HCT116 (cell line): Measurements from ENCODE around the gene SLC31A1. TPM values are rescaled to one million over a fixed set of nuclear protein-coding genes. Genes with fewer than 3 reads are reported as not detected.
"Not testable (repeated sequence)": the region's sequence is repeated elsewhere in the genome, so short reads cannot be mapped to it uniquely, and the experiment has no call there.

ENCODE experiments used
- ATAC-seq: fragments of 200-7000 bp; cut with Tn5 transposase; 2 replicates; pipeline ENCODE4 v1.9.1; 2020; ENCODE audit warnings: mild to moderate bottlenecking, moderate library complexity
- BruUV-seq: library from RNA; stranded (reverse); fragments of 400-500 nt; replicated peaks from 2 replicates; lab custom pipeline; 2021; lab: Mats Ljungman, UMichigan
- CTCF ChIA-PET: fragments of 300-600 bp; sonication (Branson Sonifier 250); formaldehyde crosslinking; loops from one replicate; lab custom pipeline; 2021; ENCODE audit warnings: antibody characterized with exemption; lab: Charles Lee
- POLR2A ChIA-PET: fragments of 300-600, 350-600 bp; sonication (Branson Sonifier 250); formaldehyde crosslinking; loops from one replicate; lab custom pipeline; 2021; ENCODE audit warnings: antibody characterized with exemption; lab: Charles Lee
- RAD21 ChIA-PET, 2 experiments: fragments of 300-600 bp; sonication (Branson Sonifier 250); formaldehyde crosslinking; loops; one replicate each; lab custom pipeline; 2023; ENCODE audit warnings: low total read pairs in 2 of 2; ENCODE audit not compliant: uncharacterized antibody in 2 of 2, unreplicated experiment in 2 of 2, low non-redundant PET in 1 of 2; lab: Charles Lee
- DNase-seq: peaks from one replicate; pipeline ENCODE4 v3.0.0-alpha.2; 2010; ENCODE audit warnings: low read depth, low spot score
- H2AFZ ChIP-seq: fragments of 200-600 bp; shearing (Covaris generic), sonication (generic); 2 replicates; pipeline ENCODE4 v1.6.1; 2017; ENCODE audit warnings: low read depth, mixed run types, mixed read lengths, antibody characterized with exemption, low read length; ENCODE audit not compliant: poor library complexity, severe bottlenecking
- H3K27ac ChIP-seq: 2 replicates; pipeline ENCODE4 v1.5.1; 2012; ENCODE audit warnings: low read depth, low read length
- H3K27me3 ChIP-seq: fragments of 200-600 bp; sonication (generic); 2 replicates; pipeline ENCODE4 v1.6.1; 2016; ENCODE audit warnings: mixed run types, low read length, mixed read lengths; ENCODE audit not compliant: insufficient read depth
- H3K36me3 ChIP-seq, 2 experiments: fragments of 200-500 bp in 1 of 2; fragments of 200-600 bp in 1 of 2; sonication (Bioruptor generic) in 1 of 2; sonication (generic) in 1 of 2; 2 replicates each; pipeline versions ENCODE4 v1.5.1 to v1.6.1; 2014 to 2016; ENCODE audit warnings: low read length in 2 of 2, inconsistent platforms in 1 of 2, mixed read lengths in 1 of 2, mixed run types in 1 of 2; ENCODE audit not compliant: insufficient read depth in 2 of 2, control insufficient read depth in 1 of 2
- H3K4me1 ChIP-seq, 2 experiments: fragments of 200-600 bp in 1 of 2; sonication (generic) in 1 of 2; 2 replicates each; pipeline versions ENCODE4 v1.5.1 to v1.6.1; 2012 to 2017; ENCODE audit warnings: low read length in 2 of 2, inconsistent platforms in 1 of 2, mild to moderate bottlenecking in 1 of 2, mixed read lengths in 1 of 2, mixed run types in 1 of 2, moderate library complexity in 1 of 2; ENCODE audit not compliant: insufficient read depth in 2 of 2, control insufficient read depth in 1 of 2
- H3K4me2 ChIP-seq: fragments of 200-600 bp; sonication (generic); 2 replicates; pipeline ENCODE4 v1.6.1; 2017; ENCODE audit warnings: mixed run types, low read length, mixed read lengths
- H3K4me3 ChIP-seq, 2 experiments: fragments of 200-600 bp in 1 of 2; sonication (generic) in 1 of 2; replicated peaks in 1 of 2; 2 replicates each; pipeline ENCODE4 v1.5.1; 2011 to 2016; ENCODE audit warnings: low read length in 2 of 2, control low read depth in 1 of 2, low read depth in 1 of 2, mild to moderate bottlenecking in 1 of 2, mixed read lengths in 1 of 2, mixed run types in 1 of 2
- H3K79me2 ChIP-seq: fragments of 200-600 bp; sonication (generic); 2 replicates; pipeline ENCODE4 v1.6.1; 2017; ENCODE audit warnings: mild to moderate bottlenecking, mixed run types, low read length, moderate library complexity, mixed read lengths; ENCODE audit not compliant: insufficient read depth
- H3K9ac ChIP-seq: fragments of 200-600 bp; sonication (generic); 2 replicates; pipeline ENCODE4 v1.6.1; 2016; ENCODE audit warnings: low read length, mixed read lengths
- H3K9me2 ChIP-seq: fragments of 200-600 bp; sonication (generic), shearing (Covaris generic); 2 replicates; pipeline ENCODE4 v1.6.1; 2017; ENCODE audit warnings: mixed run types, mild to moderate bottlenecking, moderate library complexity; ENCODE audit not compliant: insufficient read depth
- H3K9me3 ChIP-seq, 2 experiments: fragments of 200-500 bp in 1 of 2; fragments of 200-600 bp in 1 of 2; sonication (Bioruptor generic) in 1 of 2; sonication (generic) in 1 of 2; 2 replicates each; pipeline ENCODE4 v1.6.1; 2014 to 2017; ENCODE audit warnings: low read length in 2 of 2, mixed read lengths in 2 of 2, inconsistent platforms in 1 of 2, low read depth in 1 of 2, mild to moderate bottlenecking in 1 of 2, mixed run types in 1 of 2, moderate library complexity in 1 of 2; ENCODE audit not compliant: control insufficient read depth in 1 of 2, insufficient read depth in 1 of 2
- H4K20me1 ChIP-seq: fragments of 200-600 bp; sonication (generic), shearing (Covaris generic); 2 replicates; pipeline ENCODE4 v1.6.1; 2017; ENCODE audit warnings: mixed run types, mild to moderate bottlenecking, moderate library complexity; ENCODE audit not compliant: insufficient read depth
- ATF3 ChIP-seq: IDR thresholded peaks from 2 replicates; pipeline ENCODE4 v1.6.1; 2012
- CEBPB ChIP-seq: IDR thresholded peaks from 2 replicates; pipeline ENCODE4 v1.6.1; 2012; ENCODE audit warnings: low read depth
- ELF1 ChIP-seq: IDR thresholded peaks from 2 replicates; pipeline ENCODE4 v1.6.1; 2012; ENCODE audit warnings: low read depth, borderline replicate concordance
- EZH2 ChIP-seq: fragments of 200-600 bp; sonication (generic); IDR thresholded peaks from 2 replicates; pipeline ENCODE4 v1.6.1; 2017; ENCODE audit warnings: antibody characterized with exemption, mixed run types
- JUND ChIP-seq: IDR thresholded peaks from 2 replicates; pipeline ENCODE4 v1.6.1; 2012
- MAX ChIP-seq: IDR thresholded peaks from 2 replicates; pipeline ENCODE4 v1.6.1; 2012
- POLR2AphosphoS5 ChIP-seq: IDR thresholded peaks from 2 replicates; pipeline ENCODE4 v1.6.1; 2011; ENCODE audit warnings: mild to moderate bottlenecking, low read depth, low read length, moderate library complexity
- RAD21 ChIP-seq: IDR thresholded peaks from 2 replicates; pipeline ENCODE4 v1.6.1; 2012; ENCODE audit warnings: low read depth, mild to moderate bottlenecking
- ZBTB33 ChIP-seq: IDR thresholded peaks from 2 replicates; pipeline ENCODE4 v1.6.1; 2011; ENCODE audit warnings: mild to moderate bottlenecking, low read length, moderate library complexity; ENCODE audit not compliant: insufficient replicate concordance; ENCODE audit errors: extremely low read depth
- intact Hi-C: fragments of 100-400 bp; cut with micrococcal nuclease; formaldehyde crosslinking; loops from 2 replicates; pipeline ENCODE4 v1.10.0; 2022
- total RNA-seq: library from RNA; stranded (reverse); gene quantifications from one replicate; pipeline ENCODE4 v1.2.1, GENCODE V29; 2021; ENCODE audit not compliant: unreplicated experiment

Gene SLC31A1
- total RNA-seq, 1 experiment from 2014 or later: 24.4 TPM

GRCh38 chr9:113296247-113296646, 74.9 kb downstream of the SLC31A1 start:
- DNase-seq, H3K79me2 ChIP-seq, H3K27ac ChIP-seq, H3K9me3 ChIP-seq, BruUV-seq, H4K20me1 ChIP-seq, H3K9me2 ChIP-seq, H3K27me3 ChIP-seq, H3K9ac ChIP-seq, CTCF ChIA-PET, RAD21 ChIA-PET, H2AFZ ChIP-seq, POLR2A ChIA-PET, H3K4me3 ChIP-seq, intact Hi-C loops, H3K4me1 ChIP-seq, ATAC-seq, H3K4me2 ChIP-seq: not testable (repeated sequence)
- peaks cover 19 to 27% of the 10 kb centered on the region in 2 experiments; a peak in 3 of 4 replicates for H3K36me3 ChIP-seq

GRCh38 chr9:113296796-113297558, 75.6 kb downstream of the SLC31A1 start:
- Histone ChIP-seq H3K4me2 (no peak overlapping the region), H3K9ac (no peak overlapping the region), H3K9me2 (no peaks in the 10 kb centered on the region), H3K9me3 (no peaks in the 10 kb centered on the region), H3K4me3 (no peak overlapping the region), H3K4me1 (no peaks in the 10 kb centered on the region), H2AFZ (no peak overlapping the region), H4K20me1 (no peaks in the 10 kb centered on the region), H3K27ac (no peak overlapping the region), H3K36me3 (peaks cover 13 to 21% of the 10 kb centered on the region in 2 experiments; a peak in 3 of 4 replicates), H3K27me3 (0 out of 2 replicates have a peak, but pooled peaks cover 6% of the 10 kb centered on the region), H3K79me2 (no peaks in the 10 kb centered on the region)
- ATAC-seq: no peak
- no peak for DNase-seq
- RAD21 ChIA-PET: no interaction called here
- CTCF ChIA-PET: no interaction called here
- POLR2A ChIA-PET: no interaction called here
- TF ChIP-seq EZH2: no peak
- TF ChIP-seq CEBPB: no peak
- TF ChIP-seq ELF1: no peak
- no peak for TF ChIP-seq RAD21
- TF ChIP-seq POLR2AphosphoS5: no peak
- TF ChIP-seq ZBTB33: no peak
- no peak for TF ChIP-seq JUND
- no peak for TF ChIP-seq ATF3
- no peak for TF ChIP-seq MAX
- BruUV-seq: no TSS peak
- intact Hi-C loops: no loop called here
